ENCODE data around the gene SLCO4A1.

GRCh38 chr20:62642051-62642665, at the start of gene SLCO4A1:
- no peak for TF ChIP-seq CTCF (IDR thresholded peaks at IDR 0.05)
- TF ChIP-seq EZH2 (IDR thresholded peaks at IDR 0.05; ENCODE audit: borderline replicate concordance, insufficient read depth, low read depth, low read length, poor library complexity, severe bottlenecking), result no peak

All from B cell (primary cell).